OCI-LY1 (cell line): ENCODE results near the gene SECTM1.

Experiments
- EZH2 ChIP-seq: fragments of 200-600 bp; sonication (generic), shearing (Covaris generic); IDR thresholded peaks from 2 replicates; pipeline ENCODE4 v1.8.0; 2017; ENCODE audit warnings: borderline replicate concordance, mixed run types, mild to moderate bottlenecking, antibody characterized with exemption, low read length, moderate library complexity, mixed read lengths
- TF ChIP-seq, protein P1 (sequence below): fragments of 200-600 bp; sonication (generic), shearing (Covaris generic); IDR thresholded peaks from 2 replicates; pipeline ENCODE4 v1.5.1; 2017; ENCODE audit warnings: mild to moderate bottlenecking, antibody characterized with exemption, low read length, moderate library complexity, mixed read lengths

DNA sequence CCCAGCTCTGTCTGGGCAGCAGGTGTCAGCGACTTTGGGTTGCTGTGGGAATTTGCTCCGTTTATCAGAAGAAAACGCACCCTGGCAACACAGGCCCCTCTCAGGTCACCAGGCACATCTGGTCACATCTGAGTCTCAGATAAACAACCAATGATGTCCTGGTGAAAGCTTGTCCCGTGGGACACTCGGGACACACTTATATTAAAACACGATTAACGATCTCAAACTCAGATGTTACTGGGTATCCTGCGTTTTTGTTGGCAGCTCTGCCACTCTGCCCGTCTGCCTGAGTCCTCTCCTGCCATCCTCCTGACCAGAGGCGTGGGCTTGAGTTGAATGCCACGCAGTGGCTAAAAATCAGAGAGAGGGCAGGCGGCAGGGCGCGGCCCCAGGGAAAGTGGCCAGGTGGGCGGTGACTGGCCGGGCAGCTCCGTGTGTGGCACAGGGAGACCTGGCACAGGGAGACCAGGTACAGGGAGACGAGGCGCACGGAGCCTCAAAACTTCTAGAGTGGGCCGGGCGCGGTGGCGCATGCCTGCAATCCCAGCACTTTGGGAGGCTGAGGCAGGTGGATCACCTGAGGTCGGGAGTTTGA is 2.1 kb downstream of the SECTM1 start:
- TF ChIP-seq, protein P1, sequence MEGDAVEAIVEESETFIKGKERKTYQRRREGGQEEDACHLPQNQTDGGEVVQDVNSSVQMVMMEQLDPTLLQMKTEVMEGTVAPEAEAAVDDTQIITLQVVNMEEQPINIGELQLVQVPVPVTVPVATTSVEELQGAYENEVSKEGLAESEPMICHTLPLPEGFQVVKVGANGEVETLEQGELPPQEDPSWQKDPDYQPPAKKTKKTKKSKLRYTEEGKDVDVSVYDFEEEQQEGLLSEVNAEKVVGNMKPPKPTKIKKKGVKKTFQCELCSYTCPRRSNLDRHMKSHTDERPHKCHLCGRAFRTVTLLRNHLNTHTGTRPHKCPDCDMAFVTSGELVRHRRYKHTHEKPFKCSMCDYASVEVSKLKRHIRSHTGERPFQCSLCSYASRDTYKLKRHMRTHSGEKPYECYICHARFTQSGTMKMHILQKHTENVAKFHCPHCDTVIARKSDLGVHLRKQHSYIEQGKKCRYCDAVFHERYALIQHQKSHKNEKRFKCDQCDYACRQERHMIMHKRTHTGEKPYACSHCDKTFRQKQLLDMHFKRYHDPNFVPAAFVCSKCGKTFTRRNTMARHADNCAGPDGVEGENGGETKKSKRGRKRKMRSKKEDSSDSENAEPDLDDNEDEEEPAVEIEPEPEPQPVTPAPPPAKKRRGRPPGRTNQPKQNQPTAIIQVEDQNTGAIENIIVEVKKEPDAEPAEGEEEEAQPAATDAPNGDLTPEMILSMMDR: no peak
- TF ChIP-seq EZH2: no peak
